ENCODE measurements around the gene FRA10AC1. TPM values are rescaled to one million over a fixed set of nuclear protein-coding genes. Genes with fewer than 3 reads are reported as not detected.

FRA10AC1 gene
- total and polyA plus RNA-seq, 2 of the 13 experiments (the other 11 are each of a cell fraction or from before 2014, with no cell fraction given), result 5.3 to 7.4 TPM

DNA sequence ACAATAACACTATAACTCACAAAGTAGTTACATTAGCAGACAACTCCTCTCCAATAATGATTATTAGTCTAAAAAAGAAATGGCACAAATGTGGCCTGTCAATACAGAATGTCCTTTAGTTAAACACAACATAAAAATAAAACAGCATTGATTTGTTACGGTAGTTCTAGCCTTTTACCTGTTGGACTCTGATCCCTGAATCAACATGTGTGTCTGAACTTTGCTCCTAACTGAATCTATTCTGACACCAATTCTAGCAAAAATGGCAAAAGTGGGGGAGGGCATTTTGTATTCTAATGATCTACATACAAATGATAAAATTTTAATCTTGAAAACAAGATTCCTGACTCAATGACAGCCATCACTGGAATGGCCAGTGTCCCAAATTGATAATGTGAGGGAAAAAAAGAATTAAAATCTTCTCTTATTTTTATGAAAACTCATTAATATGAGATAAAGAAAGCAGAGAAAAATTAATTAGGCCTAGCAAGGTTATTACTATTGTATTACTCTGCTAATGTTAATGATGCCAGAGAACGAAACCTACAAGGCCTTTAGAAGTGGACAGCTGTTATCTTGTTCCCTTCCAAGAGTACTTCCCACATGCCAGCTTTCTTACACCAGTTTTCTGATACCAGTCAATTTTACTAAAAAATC lies 30.2 kb downstream of the FRA10AC1 start (continued):
- TF ChIP-seq ZBTB34 (CRISPR knock-in tag; IDR thresholded peaks at IDR 0.05) (no peak), MXD3 (CRISPR knock-in tag; IDR thresholded peaks at IDR 0.05) (no peak), NR3C1 (CRISPR knock-in tag; IDR thresholded peaks at IDR 0.05) (no peak), ZNF253 (CRISPR knock-in tag; IDR thresholded peaks at IDR 0.05; ENCODE audit: borderline replicate concordance) (no peak), DZIP1 (CRISPR knock-in tag; IDR thresholded peaks at IDR 0.05) (no peak), BRCA1 (CRISPR knock-in tag; IDR thresholded peaks at IDR 0.05) (no peak), SIX4 (CRISPR knock-in tag; IDR thresholded peaks at IDR 0.05) (no peak), ZNF549 (CRISPR knock-in tag; IDR thresholded peaks at IDR 0.05) (no peak), ZNF761 (CRISPR knock-in tag; conservative IDR thresholded peaks at IDR 0.05) (no peak), ZNF644 (CRISPR knock-in tag; IDR thresholded peaks at IDR 0.05; ENCODE audit: low read depth) (peak; percentile 39; the same call in 1 of the 2 replicates), ELF3 (CRISPR knock-in tag; IDR thresholded peaks at IDR 0.05) (0 out of 2 replicates have a peak, but pooled peaks have one; percentile 16), MAF1 (CRISPR knock-in tag; IDR thresholded peaks at IDR 0.05; ENCODE audit: borderline replicate concordance) (no peak), NFAT5 (CRISPR knock-in tag; IDR thresholded peaks at IDR 0.05) (no peak), ZNF776 (CRISPR knock-in tag; IDR thresholded peaks at IDR 0.05) (no peak), ZNF570 (CRISPR knock-in tag; IDR thresholded peaks at IDR 0.05; ENCODE audit: borderline replicate concordance) (no peak), ZNF720 (CRISPR knock-in tag; IDR thresholded peaks at IDR 0.05) (no peak)
- TF ChIP-seq, protein P1, sequence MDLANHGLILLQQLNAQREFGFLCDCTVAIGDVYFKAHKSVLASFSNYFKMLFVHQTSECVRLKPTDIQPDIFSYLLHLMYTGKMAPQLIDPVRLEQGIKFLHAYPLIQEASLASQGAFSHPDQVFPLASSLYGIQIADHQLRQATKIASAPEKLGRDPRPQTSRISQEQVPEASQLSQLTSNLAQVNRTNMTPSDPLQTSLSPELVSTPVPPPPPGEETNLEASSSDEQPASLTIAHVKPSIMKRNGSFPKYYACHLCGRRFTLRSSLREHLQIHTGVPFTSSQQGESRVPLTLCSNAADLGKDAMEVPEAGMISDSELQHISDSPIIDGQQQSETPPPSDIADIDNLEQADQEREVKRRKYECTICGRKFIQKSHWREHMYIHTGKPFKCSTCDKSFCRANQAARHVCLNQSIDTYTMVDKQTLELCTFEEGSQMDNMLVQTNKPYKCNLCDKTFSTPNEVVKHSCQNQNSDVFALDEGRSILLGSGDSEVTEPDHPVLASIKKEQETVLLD (CRISPR knock-in tag; IDR thresholded peaks at IDR 0.05; ENCODE audit: low read depth), result no peak

All from HepG2 (cell line).